Pancreas (tissue), 10 donors: Measurements from ENCODE around the gene DNAH8. TPM values are rescaled to one million over a fixed set of nuclear protein-coding genes. Genes with fewer than 3 reads are reported as not detected.
A peak's percentile ranks its signal among the peaks of the same experiment; 100 is the strongest.

Source experiments
- ATAC-seq, 4 donors: fragments of 200-7000 bp; cut with Tn5 transposase; one replicate each; pipeline versions ENCODE4 v1.8.0 to v1.9.1; 2020; ENCODE audit warnings: mild to moderate bottlenecking in 4 of 4, moderate library complexity in 4 of 4
- DNase-seq, 6 donors: peaks; one replicate each; pipeline ENCODE4 v3.0.0-alpha.2; 2020
- FAIRE-seq: peaks from 2 replicates; lab custom pipeline; 2012; peaks lifted over from hg19 to GRCh38; lab: Jason Lieb, UNC
- H3K27ac ChIP-seq, 4 donors: fragments of 200-600 bp; sonication (generic); 1 replicate in 3 of 4; 2 replicates in 1 of 4; pipeline versions ENCODE4 v1.5.0 to v1.8.0; 2020
- H3K27me3 ChIP-seq, 4 donors: fragments of 200-600 bp; one replicate each; pipeline ENCODE4 v1.8.0; 2021
- H3K36me3 ChIP-seq, 3 donors: fragments of 200-600 bp; sonication (generic) in 1 of 3; one replicate each; pipeline versions ENCODE4 v1.5.0 to v1.8.0; 2020 to 2021
- H3K4me1 ChIP-seq, 3 donors: fragments of 200-600 bp; one replicate each; pipeline ENCODE4 v1.8.0; 2021
- H3K4me3 ChIP-seq, 4 donors: fragments of 200-600 bp; sonication (generic) in 2 of 4; one replicate each; pipeline versions ENCODE4 v1.5.0 to v1.8.0; 2020 to 2021
- H3K9me3 ChIP-seq, 4 donors: fragments of 200-600 bp; one replicate each; pipeline ENCODE4 v1.8.0; 2021
- WGBS, 2 donors: extraction: QIAGEN DNeasy Blood & Tissue Kit; methylation state at CpG; one replicate each; pipeline ENCODE4 v1.1.7; 2013; 5-methylcytosine and 5-hydroxymethylcytosine counted together
- intact Hi-C, 3 donors: fragments of 100-400 bp; cut with DNase I; formaldehyde crosslinking; loops; one replicate each; pipeline versions ENCODE4 v1.11.1 to v1.14.2; 2022
- polyA plus RNA-seq, 2 donors: library from polyadenylated mRNA; stranded (reverse); fragments of 200-250 nt; gene quantifications; one replicate each; pipeline ENCODE4 v1.2.3, GENCODE V29; 2013
- total RNA-seq, 6 donors: library from RNA; stranded (reverse); fragmentation: NEBNext Ultra II Directional in 4 of 6; extraction: Animal tissue kit (Norgen Biotek cat#: 25700) in 4 of 6; gene quantifications; one replicate each; pipeline versions ENCODE4 v1.2.1 to v1.2.4, GENCODE V29; 2021 to 2023
- TF ChIP-seq, protein P1 (sequence below), 4 donors: fragments of 200-600 bp; sonication (generic) in 3 of 4; IDR thresholded peaks; one replicate each; pipeline versions ENCODE4 v1.5.0 to v1.8.0; 2021; ENCODE audit warnings: antibody characterized with exemption in 4 of 4
- donor health status: healthy with polysubstance abuse.
- donor health status: DM: no; HTN: no; CAD: no; lungs with moderate emphysema.
- donor health status: DM: no; HTN: no; CAD: no.
- donor health status: control.
- donor health status: control.
- donor health status: Bipolar disorder and iron deficiency.
- donor health status: DM: yes; HTN: yes; CAD: no.
- donor health status: DM: no; HTN: no; CAD: no.
- donor health status: DM: no; HTN: no; CAD: no.
- donor health status: DM: yes; HTN: yes; CAD: no.

DNAH8 gene
- total and polyA plus RNA-seq, 8 donors = not detected

- FAIRE-seq (no peak), ATAC-seq (peak; percentile 35 to 71 (median 46)), DNase-seq (peak in 3 of 6 donors; percentile 4 to 28 (median 25))
- intact Hi-C loops = no loop called here
- Histone ChIP-seq H3K9me3 (no peaks in the 10 kb centered on the region), H3K27ac (no peak overlapping the region), H3K4me3 (no peak overlapping the region), H3K36me3 (no peaks in the 10 kb centered on the region), H3K4me1 (no peaks in the 10 kb centered on the region), H3K27me3 (no peaks in the 10 kb centered on the region)
- WGBS, 2 donors = 21 to 32% methylated on average over 2 of the region's 2 CpGs
- TF ChIP-seq, protein P1, sequence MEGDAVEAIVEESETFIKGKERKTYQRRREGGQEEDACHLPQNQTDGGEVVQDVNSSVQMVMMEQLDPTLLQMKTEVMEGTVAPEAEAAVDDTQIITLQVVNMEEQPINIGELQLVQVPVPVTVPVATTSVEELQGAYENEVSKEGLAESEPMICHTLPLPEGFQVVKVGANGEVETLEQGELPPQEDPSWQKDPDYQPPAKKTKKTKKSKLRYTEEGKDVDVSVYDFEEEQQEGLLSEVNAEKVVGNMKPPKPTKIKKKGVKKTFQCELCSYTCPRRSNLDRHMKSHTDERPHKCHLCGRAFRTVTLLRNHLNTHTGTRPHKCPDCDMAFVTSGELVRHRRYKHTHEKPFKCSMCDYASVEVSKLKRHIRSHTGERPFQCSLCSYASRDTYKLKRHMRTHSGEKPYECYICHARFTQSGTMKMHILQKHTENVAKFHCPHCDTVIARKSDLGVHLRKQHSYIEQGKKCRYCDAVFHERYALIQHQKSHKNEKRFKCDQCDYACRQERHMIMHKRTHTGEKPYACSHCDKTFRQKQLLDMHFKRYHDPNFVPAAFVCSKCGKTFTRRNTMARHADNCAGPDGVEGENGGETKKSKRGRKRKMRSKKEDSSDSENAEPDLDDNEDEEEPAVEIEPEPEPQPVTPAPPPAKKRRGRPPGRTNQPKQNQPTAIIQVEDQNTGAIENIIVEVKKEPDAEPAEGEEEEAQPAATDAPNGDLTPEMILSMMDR (IDR thresholded peaks at IDR 0.05) = no peak
Observed at GRCh38 chr6:38955861-38956260, 240.8 kb downstream of the DNAH8 start.

DNA sequence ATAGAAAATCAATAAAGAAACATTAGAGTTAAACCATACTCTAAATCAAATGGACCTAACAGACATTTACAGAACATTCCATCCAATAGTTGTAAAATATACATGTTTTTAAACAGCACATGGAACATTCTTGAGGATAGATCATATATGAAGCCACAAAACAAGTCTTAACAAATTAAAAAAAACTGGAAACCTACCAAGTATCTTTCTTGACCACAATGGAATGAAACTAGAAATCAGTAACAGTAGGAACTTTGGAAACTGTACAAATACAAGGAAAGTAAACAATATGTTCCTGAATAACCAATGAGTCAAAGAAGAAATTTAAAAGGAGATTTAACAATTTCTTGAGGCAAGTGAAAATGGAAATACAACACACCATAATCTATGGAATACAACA, 242.3 kb downstream of the DNAH8 start:
- intact Hi-C loops = no loop called here
- no peak for DNase-seq
- Histone ChIP-seq H3K4me1 (no peaks in the 10 kb centered on the region), H3K4me3 (no peak overlapping the region), H3K36me3 (no peaks in the 10 kb centered on the region), H3K9me3 (no peaks in the 10 kb centered on the region), H3K27ac (no peak overlapping the region), H3K27me3 (no peaks in the 10 kb centered on the region)
- FAIRE-seq = peak; percentile 53
- TF ChIP-seq, protein P1 (IDR thresholded peaks at IDR 0.05) = no peak
- ATAC-seq = no peak

- Histone ChIP-seq H3K27ac (no peak overlapping the region), H3K27me3 (no peaks in the 10 kb centered on the region), H3K36me3 (no peaks in the 10 kb centered on the region), H3K9me3 (no peaks in the 10 kb centered on the region), H3K4me1 (no peaks in the 10 kb centered on the region), H3K4me3 (no peak overlapping the region)
- TF ChIP-seq, protein P1 (IDR thresholded peaks at IDR 0.05) = no peak
- DNase-seq (no peak), ATAC-seq (no peak), FAIRE-seq (no peak)
- 77 to 82% methylated on average over 2 of the region's 2 CpGs for WGBS, 2 donors
- intact Hi-C loops = no loop called here
Observed at GRCh38 chr6:38959138-38959537, 244.0 kb downstream of the DNAH8 start.

- ATAC-seq (no peak), DNase-seq (no peak), FAIRE-seq (no peak)
- H3K4me3 ChIP-seq = no peak overlapping the region
- no peaks in the 10 kb centered on the region for H3K4me1 ChIP-seq
- no peaks in the 10 kb centered on the region for H3K9me3 ChIP-seq
- intact Hi-C loops = no loop called here
- no peak overlapping the region for H3K27ac ChIP-seq
- TF ChIP-seq, protein P1 (IDR thresholded peaks at IDR 0.05) = no peak
- H3K27me3 ChIP-seq = no peaks in the 10 kb centered on the region
- H3K36me3 ChIP-seq = no peaks in the 10 kb centered on the region
Observed at GRCh38 chr6:38968702-38969149, 253.6 kb downstream of the DNAH8 start.

GRCh38 chr6:38973178-38974057, 258.3 kb downstream of the DNAH8 start:
- intact Hi-C loops = loop anchor here in 2 of 3 donors (10.0 kb wide), 3 partner anchors 181 to 341 kb away; partner anchors contain the start of gene KCNK17 (in 1 of the 2)
- FAIRE-seq = peak; percentile 86
- 61 to 63% methylated on average over 8 of the region's 8 CpGs for WGBS, 2 donors
- DNase-seq = peak in 3 of 6 donors; percentile 20 to 51 (median 24)
- TF ChIP-seq, protein P1 (IDR thresholded peaks at IDR 0.05) = peak; percentile 27 to 54 (median 49)
- H3K27ac ChIP-seq = no peak overlapping the region
- H3K36me3 ChIP-seq = no peaks in the 10 kb centered on the region
- peaks cover 0 to 19% (median 13%) of the 10 kb centered on the region in 3 donors for H3K4me1 ChIP-seq
- no peaks in the 10 kb centered on the region for H3K9me3 ChIP-seq
- H3K4me3 ChIP-seq = no peak overlapping the region
- ATAC-seq = peak; percentile 78 to 92 (median 84)
- no peaks in the 10 kb centered on the region for H3K27me3 ChIP-seq
